Neural cell (in vitro differentiated cells): ENCODE data around the gene MDP1. TPM values are rescaled to one million over a fixed set of nuclear protein-coding genes. Genes with fewer than 3 reads are reported as not detected.

Experiments used
- H2AFZ ChIP-seq: fragments of 200-600, 300-800 bp; sonication (generic), shearing (Covaris generic); 2 replicates; pipeline ENCODE4 v1.6.0; 2014; ENCODE audit warnings: low read depth, mild to moderate bottlenecking, antibody characterized with exemption, low read length, moderate library complexity
- H3F3A ChIP-seq: fragments of 200-600 bp; shearing (Covaris generic); 2 replicates; pipeline ENCODE4 v1.6.1; 2016; ENCODE audit warnings: mild to moderate bottlenecking, moderate library complexity, mixed read lengths, antibody characterized with exemption, low read length; ENCODE audit not compliant: insufficient read depth, poor library complexity, severe bottlenecking
- H3K27ac ChIP-seq: fragments of 200-600, 300-800 bp; sonication (generic), shearing (Covaris generic); 2 replicates; pipeline ENCODE4 v1.5.1; 2014; ENCODE audit warnings: mild to moderate bottlenecking, low read length, moderate library complexity
- H3K27me3 ChIP-seq: fragments of 300-800, 200-600 bp; sonication (generic), shearing (Covaris generic); 2 replicates; pipeline ENCODE4 v1.6.0; 2014; ENCODE audit warnings: mild to moderate bottlenecking, low read depth, low read length, moderate library complexity; ENCODE audit not compliant: insufficient read depth
- H3K36me3 ChIP-seq: fragments of 300-800, 200-600 bp; sonication (generic), shearing (Covaris generic); 2 replicates; pipeline ENCODE4 v1.5.1; 2014; ENCODE audit warnings: mild to moderate bottlenecking, antibody characterized with exemption, low read length, moderate library complexity; ENCODE audit not compliant: insufficient read depth
- H3K4me2 ChIP-seq: fragments of 300-800, 200-600 bp; sonication (generic), shearing (Covaris generic); 2 replicates; pipeline ENCODE4 v1.6.0; 2014; ENCODE audit warnings: mild to moderate bottlenecking, low read length
- H3K4me3 ChIP-seq: fragments of 300-800, 200-600 bp; sonication (generic), shearing (Covaris generic); 2 replicates; pipeline ENCODE4 v1.5.1; 2014; ENCODE audit warnings: mild to moderate bottlenecking, low read length, moderate library complexity
- H3K79me2 ChIP-seq: fragments of 200-600 bp; shearing (Covaris generic); replicated peaks from 2 replicates; pipeline ENCODE4 v1.6.0; 2014; ENCODE audit warnings: mild to moderate bottlenecking, low read length, moderate library complexity; ENCODE audit not compliant: insufficient read depth
- H3K9ac ChIP-seq: fragments of 300-800, 200-600 bp; sonication (generic), shearing (Covaris generic); 2 replicates; pipeline ENCODE4 v1.6.1; 2016; ENCODE audit warnings: mild to moderate bottlenecking, low read length, mixed read lengths
- H3K9me2 ChIP-seq: fragments of 200-600 bp; shearing (Covaris generic); 2 replicates; pipeline ENCODE4 v1.6.1; 2016; ENCODE audit warnings: mild to moderate bottlenecking, low read length, mixed read lengths; ENCODE audit not compliant: insufficient read depth
- H3K9me3 ChIP-seq: fragments of 200-600, 300-800 bp; sonication (generic), shearing (Covaris generic); 2 replicates; pipeline ENCODE4 v1.6.1; 2016; ENCODE audit warnings: mild to moderate bottlenecking, mixed run types, low read length, moderate library complexity, mixed read lengths
- H4K20me1 ChIP-seq: fragments of 200-600 bp; shearing (Covaris generic); 2 replicates; pipeline ENCODE4 v1.6.1; 2016; ENCODE audit warnings: mild to moderate bottlenecking, mixed run types; ENCODE audit not compliant: insufficient read depth
- CTCF ChIP-seq: fragments of 450-650 bp; IDR thresholded peaks from 2 replicates; pipeline ENCODE4 v1.5.1; 2014; ENCODE audit warnings: antibody characterized with exemption, mild to moderate bottlenecking, moderate library complexity; ENCODE audit not compliant: poor library complexity, severe bottlenecking
- EP300 ChIP-seq: fragments of 450-650 bp; conservative IDR thresholded peaks from 2 replicates; pipeline ENCODE4 v1.6.1; 2014; ENCODE audit warnings: antibody characterized with exemption, mild to moderate bottlenecking, moderate library complexity; ENCODE audit not compliant: poor library complexity, severe bottlenecking
- EZH2 ChIP-seq: fragments of 200-600, 300-800 bp; shearing (Covaris generic), sonication (generic); IDR thresholded peaks from 2 replicates; pipeline ENCODE4 v1.6.1; 2014; ENCODE audit warnings: antibody characterized with exemption, low read length, borderline replicate concordance, mild to moderate bottlenecking; ENCODE audit not compliant: insufficient read depth, poor library complexity, severe bottlenecking
- MXI1 ChIP-seq: fragments of 450-650 bp; conservative IDR thresholded peaks from 2 replicates; pipeline ENCODE4 v1.6.1; 2014; ENCODE audit warnings: antibody characterized with exemption, mild to moderate bottlenecking; ENCODE audit not compliant: poor library complexity, severe bottlenecking
- POLR2AphosphoS5 ChIP-seq: IDR thresholded peaks from 2 replicates; pipeline ENCODE4 v1.6.1; 2012
- RAD21 ChIP-seq: fragments of 450-650 bp; conservative IDR thresholded peaks from 2 replicates; pipeline ENCODE4 v1.6.1; 2014; ENCODE audit warnings: antibody characterized with exemption, mild to moderate bottlenecking, moderate library complexity
- REST ChIP-seq: IDR thresholded peaks from 2 replicates; pipeline ENCODE4 v1.6.1; 2012; ENCODE audit warnings: borderline replicate concordance
- SMC3 ChIP-seq: fragments of 450-650 bp; conservative IDR thresholded peaks from 2 replicates; pipeline ENCODE4 v1.6.1; 2014; ENCODE audit warnings: antibody characterized with exemption, mild to moderate bottlenecking, moderate library complexity; ENCODE audit not compliant: poor library complexity
- TAF1 ChIP-seq: IDR thresholded peaks from 2 replicates; pipeline ENCODE4 v1.6.1; 2012; ENCODE audit warnings: low read depth
- polyA plus RNA-seq: library from polyadenylated mRNA; depleted of rRNA; stranded (reverse); fragments of >200 nt; gene quantifications from 2 replicates; pipeline ENCODE4 v1.2.3, GENCODE V29; 2014

MDP1 gene
- polyA plus RNA-seq, 1 donor from 2014 or later: 94.2 TPM

- no peaks in the 10 kb centered on the region for H3F3A ChIP-seq
- H3K4me3 ChIP-seq: no peak overlapping the region
- no peak overlapping the region for H3K9ac ChIP-seq
- H3K9me2 ChIP-seq: no peaks in the 10 kb centered on the region
- H3K27ac ChIP-seq: no peak overlapping the region
- H2AFZ ChIP-seq: no peak overlapping the region
- H3K27me3 ChIP-seq: no peaks in the 10 kb centered on the region
- no peaks in the 10 kb centered on the region for H3K36me3 ChIP-seq
- H4K20me1 ChIP-seq: no peaks in the 10 kb centered on the region
- H3K9me3 ChIP-seq: no peaks in the 10 kb centered on the region
- H3K79me2 ChIP-seq: no peaks in the 10 kb centered on the region
- TF ChIP-seq SMC3 (no peak), EP300 (no peak), RAD21 (no peak), POLR2AphosphoS5 (no peak), CTCF (no peak), REST (no peak), EZH2 (no peak), MXI1 (no peak), TAF1 (no peak)
- no peak overlapping the region for H3K4me2 ChIP-seq
Observed at GRCh38 chr14:24260780-24261157, 44.9 kb upstream of the MDP1 start.

GRCh38 chr14:24260026-24260779 lies 44.3 kb upstream of the MDP1 start:
- H3K36me3 ChIP-seq: no peaks in the 10 kb centered on the region
- no peaks in the 10 kb centered on the region for H3K27me3 ChIP-seq
- H4K20me1 ChIP-seq: no peaks in the 10 kb centered on the region
- no peaks in the 10 kb centered on the region for H3F3A ChIP-seq
- H3K79me2 ChIP-seq: no peaks in the 10 kb centered on the region
- H3K4me2 ChIP-seq: no peak overlapping the region
- H2AFZ ChIP-seq: no peak overlapping the region
- no peak overlapping the region for H3K4me3 ChIP-seq
- no peak overlapping the region for H3K9ac ChIP-seq
- no peak overlapping the region for H3K27ac ChIP-seq
- no peaks in the 10 kb centered on the region for H3K9me3 ChIP-seq
- no peaks in the 10 kb centered on the region for H3K9me2 ChIP-seq
- TF ChIP-seq EZH2 (no peak), SMC3 (no peak), EP300 (no peak), CTCF (no peak), MXI1 (no peak), RAD21 (no peak), POLR2AphosphoS5 (no peak), TAF1 (no peak), REST (no peak)
